Mucosa of descending colon (tissue), 3 donors: Measurements from ENCODE around the gene P4HA2. TPM values are rescaled to one million over a fixed set of nuclear protein-coding genes. Genes with fewer than 3 reads are reported as not detected.

Experiments
- ATAC-seq: fragments of 200-7000 bp; cut with Tn5 transposase; one replicate; pipeline ENCODE4 v1.9.1; 2020; ENCODE audit warnings: mild to moderate bottlenecking, moderate library complexity
- DNase-seq, 3 donors: peaks; one replicate each; pipeline ENCODE4 v3.0.0-alpha.2; 2020
- H3K36me3 ChIP-seq: fragments of 200-600 bp; one replicate; pipeline ENCODE4 v1.8.0; 2021; ENCODE audit warnings: low read depth, mild to moderate bottlenecking
- H3K4me1 ChIP-seq: fragments of 200-600 bp; one replicate; pipeline ENCODE4 v1.8.0; 2021; ENCODE audit warnings: low read depth, mild to moderate bottlenecking
- H3K4me3 ChIP-seq: fragments of 200-600 bp; one replicate; pipeline ENCODE4 v1.8.0; 2021; ENCODE audit warnings: mild to moderate bottlenecking
- H3K9me3 ChIP-seq: fragments of 200-600 bp; one replicate; pipeline ENCODE4 v1.8.0; 2021; ENCODE audit warnings: mild to moderate bottlenecking
- CTCF ChIP-seq: fragments of 200-600 bp; IDR thresholded peaks from one replicate; pipeline ENCODE4 v1.8.0; 2022; ENCODE audit warnings: antibody characterized with exemption, mild to moderate bottlenecking
- intact Hi-C, 2 donors: fragments of 100-400 bp; cut with DNase I in 1 of 2; cut with micrococcal nuclease in 1 of 2; formaldehyde crosslinking; loops; one replicate each; pipeline versions ENCODE4 v1.11.0 to v1.11.1; 2022; cut with DNase I, micrococcal nuclease
- total RNA-seq, 3 donors: library from RNA; stranded (reverse); fragmentation: NEBNext Ultra II Directional in 2 of 3; extraction: Animal tissue kit (Norgen Biotek cat#: 25700) in 2 of 3; gene quantifications; one replicate each; pipeline versions ENCODE4 v1.2.1 to v1.2.4, GENCODE V29; 2021 to 2023
- donor health status: DM: no; HTN: no; CAD: no; lungs with moderate emphysema.
- donor health status: DM: no; HTN: no; CAD: no.
- donor health status: DM: no; HTN: yes; CAD: no.

The P4HA2 gene
- total RNA-seq, 3 donors from 2014 or later, result 47.0 to 65.0 (median 56.1) TPM

DNA sequence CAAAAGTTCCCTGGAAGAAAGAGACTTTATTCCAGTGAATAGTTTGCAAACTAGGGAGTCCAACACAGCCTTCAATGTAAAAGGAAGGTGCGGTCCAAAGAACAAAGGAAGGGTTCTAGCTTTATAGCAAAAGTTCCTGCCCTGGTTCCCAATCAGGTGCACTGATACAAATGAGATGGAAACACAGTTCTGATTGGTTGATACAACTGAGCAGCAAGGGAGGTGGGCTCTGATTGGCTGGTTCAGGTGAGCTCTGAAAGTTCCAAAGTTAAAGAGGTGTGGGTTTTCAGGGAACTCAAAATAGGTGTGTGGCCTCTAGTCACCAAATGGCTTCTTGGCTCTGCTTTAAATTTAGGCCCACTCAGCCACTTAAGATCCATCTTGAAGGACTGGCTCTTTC, 43.1 kb downstream of the P4HA2 start:
- no peaks in the 10 kb centered on the region for H3K36me3 ChIP-seq
- intact Hi-C loops, result no loop called here
- no peak overlapping the region for H3K4me3 ChIP-seq
- TF ChIP-seq CTCF, result no peak
- no peaks in the 10 kb centered on the region for H3K9me3 ChIP-seq
- ATAC-seq (no peak), DNase-seq (no peak)
- H3K4me1 ChIP-seq, result peaks cover 6% of the 10 kb centered on the region

GRCh38 chr5:132183723-132184122, 43.9 kb downstream of the P4HA2 start:
- H3K4me1 ChIP-seq, result peaks cover 6% of the 10 kb centered on the region
- H3K4me3 ChIP-seq, result no peak overlapping the region
- intact Hi-C loops, result no loop called here
- no peaks in the 10 kb centered on the region for H3K36me3 ChIP-seq
- no peak for TF ChIP-seq CTCF
- H3K9me3 ChIP-seq, result no peaks in the 10 kb centered on the region
- no peak for DNase-seq
- ATAC-seq, result no peak

GRCh38 chr5:132182359-132183040, 45.2 kb downstream of the P4HA2 start:
- intact Hi-C loops, result no loop called here
- no peak for TF ChIP-seq CTCF
- H3K9me3 ChIP-seq, result no peaks in the 10 kb centered on the region
- H3K36me3 ChIP-seq, result no peaks in the 10 kb centered on the region
- no peak overlapping the region for H3K4me3 ChIP-seq
- ATAC-seq (no peak), DNase-seq (no peak)
- H3K4me1 ChIP-seq, result peaks cover 6% of the 10 kb centered on the region

DNA sequence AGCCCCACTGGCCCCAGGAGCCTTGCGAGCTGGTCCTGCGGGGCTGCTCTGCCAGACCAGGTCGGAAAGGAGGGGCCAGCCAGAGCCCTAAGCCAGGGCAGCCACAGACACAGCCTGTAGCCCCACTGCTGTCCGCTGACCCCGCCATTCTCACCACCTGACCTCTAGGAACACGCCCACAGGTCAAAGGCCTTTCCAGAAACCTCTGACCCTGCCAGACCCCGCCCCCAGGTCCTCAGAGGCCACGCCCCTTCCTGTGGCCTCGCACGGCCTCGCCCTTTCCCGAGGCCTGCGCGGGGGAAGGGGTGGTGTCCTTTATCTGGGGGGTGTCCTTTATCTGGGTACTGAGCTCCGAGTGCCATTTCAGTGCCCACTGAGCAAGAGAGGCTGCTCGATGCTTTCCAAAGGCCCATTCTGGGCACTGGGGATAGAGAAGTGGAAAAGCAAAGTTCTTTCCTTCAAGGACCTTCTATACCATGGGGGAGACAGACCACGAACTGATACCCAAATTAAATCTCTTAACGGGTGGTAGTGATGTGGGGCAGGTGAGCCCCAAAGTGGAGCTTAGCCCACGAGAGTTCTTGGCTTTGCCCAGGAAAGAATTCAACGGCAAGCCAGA, 46.5 kb downstream of the P4HA2 start:
- no peak overlapping the region for H3K4me3 ChIP-seq
- no peak for TF ChIP-seq CTCF
- H3K9me3 ChIP-seq, result no peaks in the 10 kb centered on the region
- ATAC-seq (peak; percentile 15), DNase-seq (peak in 2 of 3 donors; percentile 14 to 47)
- intact Hi-C loops, result no loop called here
- no peaks in the 10 kb centered on the region for H3K36me3 ChIP-seq
- H3K4me1 ChIP-seq, result peaks cover 6% of the 10 kb centered on the region

DNA sequence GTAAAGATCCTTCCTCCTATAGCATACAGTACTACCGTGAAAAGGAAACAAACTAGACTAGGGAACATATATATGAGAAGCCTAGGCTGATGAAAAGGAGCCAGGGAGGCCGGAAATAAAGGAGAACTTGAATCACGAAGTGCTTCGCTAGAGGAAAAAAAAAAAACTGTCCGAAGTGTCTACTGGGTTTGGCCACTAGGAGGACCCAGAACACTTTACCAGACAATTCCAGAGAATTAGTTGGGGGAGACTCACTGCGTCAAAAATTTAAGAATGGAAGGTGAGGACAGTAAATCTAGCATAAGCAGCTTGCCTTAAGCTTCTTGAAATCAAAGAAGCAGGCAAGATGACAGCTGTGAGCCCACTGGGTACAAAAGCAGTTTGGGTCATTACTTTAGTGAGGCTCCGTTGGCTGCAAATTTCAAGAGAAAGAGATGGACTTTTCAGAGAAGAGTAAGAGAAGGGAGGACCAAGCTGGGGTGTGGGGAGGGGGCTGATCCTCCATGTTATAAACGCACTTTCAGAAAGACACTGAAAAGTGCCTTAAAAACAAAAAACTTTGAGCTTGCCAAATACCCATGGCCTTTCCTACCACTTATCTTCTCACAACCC, 47.4 kb downstream of the P4HA2 start:
- ATAC-seq (peak; percentile 77), DNase-seq (peak in 1 of 3 donors; percentile 27)
- no peaks in the 10 kb centered on the region for H3K36me3 ChIP-seq
- peaks cover 6% of the 10 kb centered on the region for H3K4me1 ChIP-seq
- TF ChIP-seq CTCF, result peak; percentile 64
- no peak overlapping the region for H3K4me3 ChIP-seq
- intact Hi-C loops, result no loop called here
- H3K9me3 ChIP-seq, result no peaks in the 10 kb centered on the region
